Neural progenitor cell (in vitro differentiated cells): ENCODE results near the gene PDX1. TPM values are rescaled to one million over a fixed set of nuclear protein-coding genes. Genes with fewer than 3 reads are reported as not detected.
"Not testable (repeated sequence)": the region's sequence is repeated elsewhere in the genome, so short reads cannot be mapped to it uniquely, and the experiment has no call there.

Experiments
- DNase-seq: peaks from one replicate; pipeline ENCODE4 v3.0.0-alpha.2; 2016; ENCODE audit warnings: low spot score
- H2AFZ ChIP-seq: fragments of 200-600 bp; sonication (generic); replicated peaks from 2 replicates; pipeline ENCODE4 v1.6.1; 2016; ENCODE audit warnings: antibody characterized with exemption
- H3F3A ChIP-seq: fragments of 200-600 bp; sonication (generic); 2 replicates; pipeline ENCODE4 v1.6.1; 2016; ENCODE audit warnings: antibody characterized with exemption, low read depth
- H3K27ac ChIP-seq: fragments of 200-600 bp; sonication (generic); 2 replicates; pipeline ENCODE4 v1.5.1; 2016; ENCODE audit warnings: mild to moderate bottlenecking
- H3K27me3 ChIP-seq: fragments of 200-600 bp; sonication (generic); 2 replicates; pipeline ENCODE4 v1.6.1; 2016; ENCODE audit warnings: mild to moderate bottlenecking, moderate library complexity
- H3K36me3 ChIP-seq: fragments of 200-600 bp; sonication (generic); 2 replicates; pipeline ENCODE4 v1.5.1; 2016
- H3K4me1 ChIP-seq: fragments of 200-600 bp; sonication (generic); 2 replicates; pipeline ENCODE4 v1.6.1; 2016; ENCODE audit warnings: mixed run types
- H3K4me2 ChIP-seq: fragments of 200-600 bp; sonication (generic); 2 replicates; pipeline ENCODE4 v1.6.1; 2016
- H3K4me3 ChIP-seq: fragments of 200-600 bp; sonication (generic); 2 replicates; pipeline ENCODE4 v1.5.1; 2016
- H3K79me2 ChIP-seq: fragments of 200-600 bp; sonication (generic); 2 replicates; pipeline ENCODE4 v1.6.1; 2016; ENCODE audit warnings: low read depth
- H3K9ac ChIP-seq: fragments of 200-600 bp; sonication (generic); 2 replicates; pipeline ENCODE4 v1.6.1; 2016
- H3K9me3 ChIP-seq: fragments of 200-600 bp; sonication (generic); 2 replicates; pipeline ENCODE4 v1.5.1; 2016; ENCODE audit warnings: low read depth
- H4K20me1 ChIP-seq: fragments of 200-600 bp; sonication (generic); 2 replicates; pipeline ENCODE4 v1.6.1; 2016; ENCODE audit warnings: low read depth
- H3K27ac Mint-ChIP-seq: 3 replicates; pipeline ENCODE4 v1.8.0; 2021; ENCODE audit warnings: mixed read lengths
- H3K27me3 Mint-ChIP-seq: 2 replicates; pipeline ENCODE4 v1.8.0; 2022; ENCODE audit warnings: low read depth, mild to moderate bottlenecking, inconsistent platforms, moderate library complexity, mixed read lengths; ENCODE audit not compliant: insufficient read depth
- H3K36me3 Mint-ChIP-seq: 3 replicates; pipeline ENCODE4 v1.8.0; 2021; ENCODE audit warnings: mixed read lengths
- H3K4me1 Mint-ChIP-seq: 3 replicates; pipeline ENCODE4 v1.8.0; 2021; ENCODE audit warnings: mixed read lengths
- H3K4me3 Mint-ChIP-seq: 3 replicates; pipeline ENCODE4 v1.8.0; 2021; ENCODE audit warnings: mild to moderate bottlenecking, moderate library complexity, mixed read lengths
- H3K9me3 Mint-ChIP-seq: 3 replicates; pipeline ENCODE4 v1.8.0; 2020; ENCODE audit warnings: mixed read lengths
- CTCF ChIP-seq: fragments of 200-600 bp; sonication (generic); IDR thresholded peaks from 2 replicates; pipeline ENCODE4 v1.5.1; 2017; ENCODE audit warnings: antibody characterized with exemption, mild to moderate bottlenecking
- EZH2 ChIP-seq: fragments of 200-600 bp; sonication (generic); IDR thresholded peaks from 2 replicates; pipeline ENCODE4 v1.6.1; 2017; ENCODE audit warnings: antibody characterized with exemption, mild to moderate bottlenecking, moderate library complexity
- EZH2phosphoT487 ChIP-seq: fragments of 200-600 bp; sonication (generic); IDR thresholded peaks from 2 replicates; pipeline ENCODE4 v1.6.1; 2017; ENCODE audit warnings: antibody characterized with exemption
- total RNA-seq: library from RNA; depleted of rRNA; stranded (reverse); fragments of >200 nt; gene quantifications from 2 replicates; pipeline ENCODE4 v1.2.3, GENCODE V29; 2015; ENCODE audit warnings: low replicate concordance

The PDX1 gene
- total RNA-seq, 1 donor from 2014 or later, result not detected

GRCh38 chr13:27963491-27963890 lies 43.7 kb downstream of the PDX1 start:
- no peak for DNase-seq
- no peaks in the 10 kb centered on the region for H3K79me2 ChIP-seq
- peaks cover 99% of the 10 kb centered on the region for H4K20me1 ChIP-seq
- H3K9ac ChIP-seq, result no peak overlapping the region
- no peak overlapping the region for H3K4me3 ChIP-seq
- TF ChIP-seq EZH2phosphoT487, result peak; percentile 17
- TF ChIP-seq EZH2, result peak; percentile 60
- no peak for TF ChIP-seq CTCF
- no peak overlapping the region for H3K27ac Mint-ChIP-seq
- no peak overlapping the region for H3K27ac ChIP-seq
- peaks cover 89% of the 10 kb centered on the region for H3K27me3 Mint-ChIP-seq
- peaks cover 33% of the 10 kb centered on the region for H3F3A ChIP-seq
- peaks cover 100% of the 10 kb centered on the region for H3K27me3 ChIP-seq
- no peaks in the 10 kb centered on the region for H3K36me3 Mint-ChIP-seq
- H2AFZ ChIP-seq, result no peak overlapping the region
- no peaks in the 10 kb centered on the region for H3K36me3 ChIP-seq
- H3K9me3 Mint-ChIP-seq, result no peaks in the 10 kb centered on the region
- H3K4me3 Mint-ChIP-seq, result no peak overlapping the region
- no peaks in the 10 kb centered on the region for H3K9me3 ChIP-seq
- peaks cover 19% of the 10 kb centered on the region for H3K4me1 ChIP-seq
- H3K4me2 ChIP-seq, result no peak overlapping the region
- H3K4me1 Mint-ChIP-seq, result peaks cover 27% of the 10 kb centered on the region

GRCh38 chr13:27964206-27964605 lies 44.4 kb downstream of the PDX1 start:
- H3K9me3 Mint-ChIP-seq, H3K79me2 ChIP-seq, H3K27ac Mint-ChIP-seq, DNase-seq, H2AFZ ChIP-seq, H3K4me3 ChIP-seq, H3K9ac ChIP-seq, H3K36me3 Mint-ChIP-seq, H3K4me2 ChIP-seq, H3K27ac ChIP-seq, H3K36me3 ChIP-seq, H3K9me3 ChIP-seq, H3K4me3 Mint-ChIP-seq: not testable (repeated sequence)
- Histone ChIP-seq H3F3A (peaks cover 34% of the 10 kb centered on the region), H3K27me3 (peaks cover 100% of the 10 kb centered on the region), H3K4me1 (peaks cover 24% of the 10 kb centered on the region), H4K20me1 (peaks cover 99% of the 10 kb centered on the region)
- peaks cover 29% of the 10 kb centered on the region for H3K4me1 Mint-ChIP-seq
- TF ChIP-seq EZH2, result peak; percentile 36
- H3K27me3 Mint-ChIP-seq, result peaks cover 84% of the 10 kb centered on the region

GRCh38 chr13:27964741-27965323 lies 45.0 kb downstream of the PDX1 start:
- peaks cover 30% of the 10 kb centered on the region for H3K4me1 ChIP-seq
- H3K27me3 Mint-ChIP-seq, result peaks cover 86% of the 10 kb centered on the region
- no peak overlapping the region for H3K27ac ChIP-seq
- no peak overlapping the region for H3K4me2 ChIP-seq
- H3K27ac Mint-ChIP-seq, result no peak overlapping the region
- H3K4me3 Mint-ChIP-seq, result no peak overlapping the region
- no peak overlapping the region for H3K4me3 ChIP-seq
- H3K9ac ChIP-seq, result no peak overlapping the region
- TF ChIP-seq EZH2phosphoT487, result no peak
- peaks cover 100% of the 10 kb centered on the region for H4K20me1 ChIP-seq
- H2AFZ ChIP-seq, result no peak overlapping the region
- no peaks in the 10 kb centered on the region for H3K79me2 ChIP-seq
- H3K4me1 Mint-ChIP-seq, result peaks cover 30% of the 10 kb centered on the region
- H3K9me3 ChIP-seq, result no peaks in the 10 kb centered on the region
- H3F3A ChIP-seq, result peaks cover 39% of the 10 kb centered on the region
- DNase-seq, result no peak
- no peaks in the 10 kb centered on the region for H3K36me3 Mint-ChIP-seq
- no peaks in the 10 kb centered on the region for H3K36me3 ChIP-seq
- no peaks in the 10 kb centered on the region for H3K9me3 Mint-ChIP-seq
- peaks cover 100% of the 10 kb centered on the region for H3K27me3 ChIP-seq

GRCh38 chr13:27965343-27965739 lies 45.5 kb downstream of the PDX1 start:
- DNase-seq, result no peak
- Mint-ChIP-seq H3K4me3 (peak overlapping the region; percentile 66), H3K4me1 (peaks cover 27% of the 10 kb centered on the region), H3K27me3 (peaks cover 86% of the 10 kb centered on the region), H3K27ac (no peak overlapping the region), H3K9me3 (no peaks in the 10 kb centered on the region), H3K36me3 (no peaks in the 10 kb centered on the region)
- Histone ChIP-seq H3F3A (peaks cover 37% of the 10 kb centered on the region), H2AFZ (no peak overlapping the region), H3K4me3 (no peak overlapping the region), H3K4me1 (peaks cover 35% of the 10 kb centered on the region), H3K27ac (no peak overlapping the region), H3K4me2 (peak overlapping the region; percentile 66), H3K36me3 (no peaks in the 10 kb centered on the region), H3K79me2 (no peaks in the 10 kb centered on the region), H3K9me3 (no peaks in the 10 kb centered on the region), H3K27me3 (peaks cover 100% of the 10 kb centered on the region), H4K20me1 (peaks cover 100% of the 10 kb centered on the region), H3K9ac (no peak overlapping the region)
- TF ChIP-seq EZH2, result no peak
- no peak for TF ChIP-seq EZH2phosphoT487
